Stomach (tissue), 4 donors: ENCODE results near the gene UBA5.

Source experiments
- CTCF ChIP-seq, 7 experiments: fragments of 450-650 bp in 4 of 7; fragments of 200-600 bp in 3 of 7; sonication (generic) in 3 of 7; IDR thresholded peaks; one replicate each; pipeline ENCODE4 v1.5.1; 2016 to 2019; ENCODE audit warnings: antibody characterized with exemption in 7 of 7, control low read depth in 2 of 7, mild to moderate bottlenecking in 1 of 7
- POLR2AphosphoS5 ChIP-seq, 3 donors: sonication (generic); formaldehyde crosslinking; IDR thresholded peaks; one replicate each; pipeline ENCODE4 v1.6.1; 2016; ENCODE audit warnings: antibody characterized with exemption in 3 of 3

GRCh38 chr3:132660811-132661070 is 612 bp downstream of the UBA5 start:
- no peak for TF ChIP-seq CTCF (IDR thresholded peaks at IDR 0.05)
- no peak for TF ChIP-seq POLR2AphosphoS5 (IDR thresholded peaks at IDR 0.05)
